OCI-LY7 (cell line): ENCODE results near the gene ZNF407. TPM values are rescaled to one million over a fixed set of nuclear protein-coding genes. Genes with fewer than 3 reads are reported as not detected.

Experiments used
- BruUV-seq: library from RNA; stranded (reverse); fragments of 400-500 nt; replicated peaks from 2 replicates; lab custom pipeline; 2021; lab: Mats Ljungman, UMichigan
- CTCF ChIA-PET: fragments of 300-600 bp; sonication (Branson Sonifier 250); formaldehyde crosslinking; loops from one replicate; lab custom pipeline; 2022; ENCODE audit warnings: antibody characterized with exemption; ENCODE audit not compliant: unreplicated experiment; lab: Charles Lee
- POLR2A ChIA-PET: fragments of 300-600 bp; sonication (Branson Sonifier 250); formaldehyde crosslinking; loops from one replicate; lab custom pipeline; 2022; ENCODE audit warnings: antibody characterized with exemption; lab: Charles Lee
- DNase-seq: peaks from one replicate; pipeline ENCODE4 v3.0.0-alpha.2; 2015; ENCODE audit warnings: low spot score
- H2AFZ ChIP-seq: fragments of 200-600 bp; sonication (generic), shearing (Covaris generic); 2 replicates; pipeline ENCODE4 v1.6.1; 2014; ENCODE audit warnings: mild to moderate bottlenecking, antibody characterized with exemption, low read length, moderate library complexity
- H3K27ac ChIP-seq: fragments of 200-600 bp; sonication (generic); 2 replicates; pipeline ENCODE4 v1.5.1; 2014; ENCODE audit warnings: mixed run types, low read depth, mild to moderate bottlenecking, moderate library complexity, low read length, inconsistent platforms; ENCODE audit not compliant: poor library complexity, severe bottlenecking
- H3K36me3 ChIP-seq: fragments of 200-600 bp; sonication (generic); 2 replicates; pipeline ENCODE4 v1.6.1; 2014; ENCODE audit warnings: mild to moderate bottlenecking, antibody characterized with exemption, low read length, moderate library complexity, mixed read lengths; ENCODE audit not compliant: insufficient read depth
- H3K4me1 ChIP-seq: fragments of 200-600 bp; sonication (generic); 2 replicates; pipeline ENCODE4 v1.5.1; 2014; ENCODE audit warnings: mild to moderate bottlenecking, low read length; ENCODE audit not compliant: insufficient read depth, poor library complexity, severe bottlenecking
- H3K4me2 ChIP-seq: fragments of 200-600 bp; sonication (generic); 2 replicates; pipeline ENCODE4 v1.6.1; 2014; ENCODE audit warnings: mild to moderate bottlenecking, low read length
- H3K4me3 ChIP-seq: fragments of 200-600 bp; sonication (generic); 2 replicates; pipeline ENCODE4 v1.5.1; 2014; ENCODE audit warnings: mild to moderate bottlenecking, low read depth, low read length; ENCODE audit not compliant: poor library complexity, severe bottlenecking
- H3K79me2 ChIP-seq: fragments of 200-600 bp; sonication (generic); 2 replicates; pipeline ENCODE4 v1.6.1; 2016; ENCODE audit warnings: low read depth, mild to moderate bottlenecking, low read length, moderate library complexity, mixed read lengths; ENCODE audit not compliant: insufficient read depth
- H3K9me2 ChIP-seq: fragments of 200-600 bp; sonication (generic); 2 replicates; pipeline ENCODE4 v1.6.1; 2016; ENCODE audit warnings: mild to moderate bottlenecking, low read length, mixed read lengths; ENCODE audit not compliant: insufficient read depth
- H3K9me3 ChIP-seq: fragments of 200-600 bp; sonication (generic); 2 replicates; pipeline ENCODE4 v1.6.1; 2014; ENCODE audit warnings: mild to moderate bottlenecking, mixed run types, low read length, mixed read lengths
- H4K20me1 ChIP-seq: fragments of 200-600 bp; sonication (generic); 2 replicates; pipeline ENCODE4 v1.6.1; 2014; ENCODE audit warnings: mild to moderate bottlenecking, antibody characterized with exemption, low read length, moderate library complexity, mixed read lengths; ENCODE audit not compliant: insufficient read depth
- CTCF ChIP-seq: fragments of 200-600 bp; sonication (generic); conservative IDR thresholded peaks from 2 replicates; pipeline ENCODE4 v1.5.1; 2014; ENCODE audit warnings: mild to moderate bottlenecking, antibody characterized with exemption, low read length, moderate library complexity, mixed read lengths
- EZH2phosphoT487 ChIP-seq: fragments of 200-600 bp; sonication (generic); IDR thresholded peaks from 2 replicates; pipeline ENCODE4 v1.6.1; 2018; ENCODE audit warnings: low read depth, borderline replicate concordance, mild to moderate bottlenecking, mixed run types, antibody characterized with exemption, low read length, moderate library complexity, mixed read lengths
- intact Hi-C: fragments of 100-400 bp; cut with micrococcal nuclease; formaldehyde crosslinking; loops from one replicate; pipeline ENCODE4 v1.10.0; 2022; ENCODE audit not compliant: unreplicated experiment
- total RNA-seq, 2 experiments: library from RNA; depleted of rRNA in 1 of 2; stranded (reverse); fragments of >200 nt in 1 of 2; shearing (Covaris generic) in 1 of 2; gene quantifications; 2 replicates each; pipeline ENCODE4 v1.2.3, GENCODE V29; 2014 to 2022

Gene ZNF407
- total RNA-seq, 2 experiments from 2014 or later: 8.9 to 11.9 TPM

DNA sequence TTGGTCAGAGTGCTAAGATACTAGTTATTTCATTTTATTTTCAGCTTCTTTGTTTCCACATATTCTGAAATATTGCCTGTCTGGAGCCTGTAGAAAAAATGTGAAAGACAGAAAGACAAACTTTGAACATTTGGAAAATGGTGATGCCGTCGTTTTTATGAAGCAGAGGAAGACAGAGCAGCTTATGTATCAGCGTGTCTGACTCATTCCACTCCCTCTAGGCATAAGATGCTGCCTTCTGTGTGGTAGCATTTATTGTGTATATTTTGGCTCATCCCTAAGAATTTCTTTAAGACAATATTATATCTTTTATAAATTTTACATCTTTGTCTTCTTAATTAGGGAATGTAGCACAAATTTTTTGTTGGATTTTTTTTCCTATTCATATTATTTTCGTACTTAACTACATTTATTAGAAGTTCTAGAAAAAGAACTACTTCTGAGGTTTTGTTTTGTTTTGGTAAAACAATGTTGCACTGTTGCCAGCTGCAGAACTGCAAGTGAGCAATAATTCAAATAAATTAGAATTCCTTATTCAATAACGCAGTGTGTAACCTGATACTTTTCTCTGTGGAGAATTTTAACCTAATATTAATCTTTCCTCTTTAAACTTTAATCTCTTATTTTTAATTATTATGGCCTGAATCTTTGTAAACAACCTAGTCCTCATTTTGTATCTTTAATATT, 300.4 kb downstream of the ZNF407 start:
- no peaks in the 10 kb centered on the region for H3K9me3 ChIP-seq
- intact Hi-C loops: no loop called here
- no peak overlapping the region for H3K4me2 ChIP-seq
- ChIA-PET POLR2A (no interaction called here), CTCF (no interaction called here)
- H3K4me3 ChIP-seq: no peak overlapping the region
- no peak for DNase-seq
- H3K36me3 ChIP-seq: no peaks in the 10 kb centered on the region
- no peaks in the 10 kb centered on the region for H3K79me2 ChIP-seq
- no peak overlapping the region for H3K27ac ChIP-seq
- BruUV-seq: no TSS peak
- H4K20me1 ChIP-seq: no peaks in the 10 kb centered on the region
- no peaks in the 10 kb centered on the region for H3K4me1 ChIP-seq
- no peaks in the 10 kb centered on the region for H3K9me2 ChIP-seq
- H2AFZ ChIP-seq: no peak overlapping the region
- no peak for TF ChIP-seq EZH2phosphoT487
- TF ChIP-seq CTCF: no peak

- Histone ChIP-seq H3K4me2 (no peak overlapping the region), H3K27ac (no peak overlapping the region), H3K9me3 (no peaks in the 10 kb centered on the region), H3K79me2 (no peaks in the 10 kb centered on the region), H3K4me1 (no peaks in the 10 kb centered on the region), H4K20me1 (no peaks in the 10 kb centered on the region), H2AFZ (no peak overlapping the region), H3K9me2 (no peaks in the 10 kb centered on the region), H3K36me3 (no peaks in the 10 kb centered on the region), H3K4me3 (no peak overlapping the region)
- POLR2A ChIA-PET: no interaction called here
- no peak for TF ChIP-seq EZH2phosphoT487
- TF ChIP-seq CTCF: no peak
- DNase-seq: no peak
- BruUV-seq: no TSS peak
- intact Hi-C loops: no loop called here
- CTCF ChIA-PET: no interaction called here
These were observed 301.3 kb downstream of the ZNF407 start for GRCh38 chr18:74898965-74899364.

GRCh38 chr18:74899554-74899953, 301.9 kb downstream of the ZNF407 start:
- intact Hi-C loops: no loop called here
- TF ChIP-seq EZH2phosphoT487: no peak
- TF ChIP-seq CTCF: no peak
- H4K20me1 ChIP-seq: no peaks in the 10 kb centered on the region
- H3K27ac ChIP-seq: no peak overlapping the region
- H3K9me3 ChIP-seq: no peaks in the 10 kb centered on the region
- ChIA-PET POLR2A (no interaction called here), CTCF (no interaction called here)
- H3K4me2 ChIP-seq: no peak overlapping the region
- H3K79me2 ChIP-seq: no peaks in the 10 kb centered on the region
- no peaks in the 10 kb centered on the region for H3K4me1 ChIP-seq
- H3K4me3 ChIP-seq: no peak overlapping the region
- DNase-seq: no peak
- H2AFZ ChIP-seq: no peak overlapping the region
- no peaks in the 10 kb centered on the region for H3K36me3 ChIP-seq
- no TSS peak for BruUV-seq
- no peaks in the 10 kb centered on the region for H3K9me2 ChIP-seq
